ENCODE measurements around the gene AUTS2. TPM values are rescaled to one million over a fixed set of nuclear protein-coding genes. Genes with fewer than 3 reads are reported as not detected.

Gene AUTS2
- total RNA-seq, 1 experiment from 2014 or later, result 2.5 TPM

DNA sequence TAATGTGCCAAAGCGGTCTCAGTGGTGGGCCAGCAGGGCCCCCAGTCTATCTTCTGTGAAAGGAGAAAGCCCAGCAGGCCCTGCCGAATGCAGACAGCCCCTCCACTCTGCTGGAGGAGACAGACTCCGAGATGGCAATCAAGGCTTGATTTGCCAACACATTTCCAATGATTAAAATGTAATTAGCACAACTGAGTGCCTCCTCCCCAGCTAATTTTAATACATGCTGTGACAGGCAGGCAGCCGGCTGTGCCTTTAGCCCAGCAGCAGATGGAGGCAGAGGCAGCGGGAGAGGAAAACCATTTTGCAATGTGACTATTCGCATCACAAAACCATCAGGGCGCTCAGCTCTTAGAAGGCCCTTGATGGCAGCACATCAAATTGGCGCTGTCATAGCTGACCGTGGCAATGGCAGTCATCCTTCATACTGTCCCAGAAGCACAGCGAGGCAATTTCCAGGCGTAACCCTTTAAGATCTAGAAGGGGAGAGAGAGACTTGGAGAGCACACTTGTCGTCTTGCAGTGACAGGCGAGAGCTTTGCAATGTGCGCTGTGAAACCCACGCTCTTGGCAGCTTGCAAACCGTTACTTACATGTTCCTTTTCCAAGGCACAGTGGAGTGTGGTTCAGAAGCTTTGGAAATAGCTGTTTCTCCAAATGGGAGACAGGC is 818.8 kb downstream of the AUTS2 start:
- POLR2A ChIA-PET, result no interaction called here
- H3K9me3 ChIP-seq (ENCODE audit: control insufficient read depth, insufficient read depth, low read depth, low read length), result no peaks in the 10 kb centered on the region
- H3K36me3 ChIP-seq (ENCODE audit: control insufficient read depth, insufficient read depth, low read length), result no peaks in the 10 kb centered on the region
- in situ Hi-C loops (cut with HindIII; ENCODE audit: low pct_unique_long_range_greater_than_20kb, low sequenced_read_pairs), result no loop called here
- no TSS peak for BruUV-seq (replicated peaks)
- ATAC-seq (no peak), DNase-seq (ENCODE audit: low read depth, low spot score) (no peak)
- H3K4me3 ChIP-seq (ENCODE audit: low read depth in 2 of 2, low read length in 2 of 2), result no peak overlapping the region
- H3K4me1 ChIP-seq (ENCODE audit: control insufficient read depth, insufficient read depth, low read length), result no peaks in the 10 kb centered on the region
- TF ChIP-seq TCF7L2 (IDR thresholded peaks at IDR 0.05; ENCODE audit: low read depth, low read length), result no peak
- no peak for TF ChIP-seq POLR2AphosphoS5 (IDR thresholded peaks at IDR 0.05; ENCODE audit: low read depth, low read length)
- TF ChIP-seq, protein P1, sequence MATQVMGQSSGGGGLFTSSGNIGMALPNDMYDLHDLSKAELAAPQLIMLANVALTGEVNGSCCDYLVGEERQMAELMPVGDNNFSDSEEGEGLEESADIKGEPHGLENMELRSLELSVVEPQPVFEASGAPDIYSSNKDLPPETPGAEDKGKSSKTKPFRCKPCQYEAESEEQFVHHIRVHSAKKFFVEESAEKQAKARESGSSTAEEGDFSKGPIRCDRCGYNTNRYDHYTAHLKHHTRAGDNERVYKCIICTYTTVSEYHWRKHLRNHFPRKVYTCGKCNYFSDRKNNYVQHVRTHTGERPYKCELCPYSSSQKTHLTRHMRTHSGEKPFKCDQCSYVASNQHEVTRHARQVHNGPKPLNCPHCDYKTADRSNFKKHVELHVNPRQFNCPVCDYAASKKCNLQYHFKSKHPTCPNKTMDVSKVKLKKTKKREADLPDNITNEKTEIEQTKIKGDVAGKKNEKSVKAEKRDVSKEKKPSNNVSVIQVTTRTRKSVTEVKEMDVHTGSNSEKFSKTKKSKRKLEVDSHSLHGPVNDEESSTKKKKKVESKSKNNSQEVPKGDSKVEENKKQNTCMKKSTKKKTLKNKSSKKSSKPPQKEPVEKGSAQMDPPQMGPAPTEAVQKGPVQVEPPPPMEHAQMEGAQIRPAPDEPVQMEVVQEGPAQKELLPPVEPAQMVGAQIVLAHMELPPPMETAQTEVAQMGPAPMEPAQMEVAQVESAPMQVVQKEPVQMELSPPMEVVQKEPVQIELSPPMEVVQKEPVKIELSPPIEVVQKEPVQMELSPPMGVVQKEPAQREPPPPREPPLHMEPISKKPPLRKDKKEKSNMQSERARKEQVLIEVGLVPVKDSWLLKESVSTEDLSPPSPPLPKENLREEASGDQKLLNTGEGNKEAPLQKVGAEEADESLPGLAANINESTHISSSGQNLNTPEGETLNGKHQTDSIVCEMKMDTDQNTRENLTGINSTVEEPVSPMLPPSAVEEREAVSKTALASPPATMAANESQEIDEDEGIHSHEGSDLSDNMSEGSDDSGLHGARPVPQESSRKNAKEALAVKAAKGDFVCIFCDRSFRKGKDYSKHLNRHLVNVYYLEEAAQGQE (IDR thresholded peaks at IDR 0.05; ENCODE audit: insufficient read depth in 1 of 2, low read depth in 2 of 2, low read length in 1 of 2), result no peak
- TF ChIP-seq, protein P2, sequence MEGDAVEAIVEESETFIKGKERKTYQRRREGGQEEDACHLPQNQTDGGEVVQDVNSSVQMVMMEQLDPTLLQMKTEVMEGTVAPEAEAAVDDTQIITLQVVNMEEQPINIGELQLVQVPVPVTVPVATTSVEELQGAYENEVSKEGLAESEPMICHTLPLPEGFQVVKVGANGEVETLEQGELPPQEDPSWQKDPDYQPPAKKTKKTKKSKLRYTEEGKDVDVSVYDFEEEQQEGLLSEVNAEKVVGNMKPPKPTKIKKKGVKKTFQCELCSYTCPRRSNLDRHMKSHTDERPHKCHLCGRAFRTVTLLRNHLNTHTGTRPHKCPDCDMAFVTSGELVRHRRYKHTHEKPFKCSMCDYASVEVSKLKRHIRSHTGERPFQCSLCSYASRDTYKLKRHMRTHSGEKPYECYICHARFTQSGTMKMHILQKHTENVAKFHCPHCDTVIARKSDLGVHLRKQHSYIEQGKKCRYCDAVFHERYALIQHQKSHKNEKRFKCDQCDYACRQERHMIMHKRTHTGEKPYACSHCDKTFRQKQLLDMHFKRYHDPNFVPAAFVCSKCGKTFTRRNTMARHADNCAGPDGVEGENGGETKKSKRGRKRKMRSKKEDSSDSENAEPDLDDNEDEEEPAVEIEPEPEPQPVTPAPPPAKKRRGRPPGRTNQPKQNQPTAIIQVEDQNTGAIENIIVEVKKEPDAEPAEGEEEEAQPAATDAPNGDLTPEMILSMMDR (IDR thresholded peaks at IDR 0.05), result no peak
- no peak for TF ChIP-seq SIN3A (IDR thresholded peaks at IDR 0.05; ENCODE audit: borderline replicate concordance, insufficient read depth, low read depth, low read length)
- intact Hi-C loops (cut with micrococcal nuclease; ENCODE audit: unreplicated experiment), result no loop called here
- CTCF ChIA-PET, result no interaction called here
- no peak overlapping the region for H3K27ac ChIP-seq (ENCODE audit: low read length)
- no peaks in the 10 kb centered on the region for H3K27me3 ChIP-seq (ENCODE audit: control insufficient read depth, insufficient read depth, low read length)

DNA sequence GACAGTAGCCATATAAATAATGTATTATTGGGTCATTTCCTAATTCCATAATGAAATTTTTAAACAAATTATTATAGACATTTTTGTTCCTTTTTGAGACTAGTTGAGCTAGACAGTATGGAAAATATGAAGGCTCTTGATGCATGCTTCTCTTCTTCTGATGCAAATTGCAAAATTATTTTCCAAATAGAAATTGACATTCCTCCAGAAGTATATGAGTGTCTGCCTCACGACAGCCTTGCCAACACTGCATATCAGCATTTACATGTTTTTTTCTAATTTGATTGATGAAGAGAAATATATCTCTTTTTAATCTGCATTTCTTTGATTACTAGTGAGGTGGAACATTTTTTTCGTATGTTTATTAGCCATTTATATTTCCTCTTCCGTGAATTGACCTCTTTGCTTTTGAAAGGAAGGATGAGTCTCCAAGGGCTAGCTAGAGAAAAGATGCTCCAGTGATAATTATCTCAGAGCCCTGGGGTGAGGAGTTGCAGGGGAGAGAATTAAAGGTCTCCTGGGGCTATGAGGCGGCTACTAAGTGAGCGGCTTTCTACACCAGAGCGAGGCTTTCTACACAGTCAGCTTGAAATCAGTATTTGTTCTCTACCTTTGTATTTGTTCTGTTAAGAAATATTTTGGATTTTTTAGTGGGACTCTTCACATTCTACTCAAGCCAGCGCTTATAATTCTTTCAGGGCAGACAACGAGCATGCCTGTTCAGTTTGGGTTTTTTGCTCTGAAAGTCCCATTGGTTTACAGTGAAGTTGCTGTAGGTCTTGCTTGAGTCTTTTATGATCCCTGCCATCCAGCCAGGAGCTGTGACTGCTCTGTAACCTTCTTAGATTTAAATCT is 821.5 kb downstream of the AUTS2 start:
- DNase-seq (ENCODE audit: low read depth, low spot score), result no peak
- in situ Hi-C loops (cut with HindIII; ENCODE audit: low pct_unique_long_range_greater_than_20kb, low sequenced_read_pairs) (no loop called here), intact Hi-C loops (cut with micrococcal nuclease; ENCODE audit: unreplicated experiment) (no loop called here)
- Histone ChIP-seq H3K36me3 (ENCODE audit: control insufficient read depth, insufficient read depth, low read length) (no peaks in the 10 kb centered on the region), H3K27ac (ENCODE audit: low read length) (no peak overlapping the region), H3K4me3 (ENCODE audit: low read depth in 2 of 2, low read length in 2 of 2) (no peak overlapping the region), H3K9me3 (ENCODE audit: control insufficient read depth, insufficient read depth, low read depth, low read length) (no peaks in the 10 kb centered on the region), H3K27me3 (ENCODE audit: control insufficient read depth, insufficient read depth, low read length) (no peaks in the 10 kb centered on the region), H3K4me1 (ENCODE audit: control insufficient read depth, insufficient read depth, low read length) (no peaks in the 10 kb centered on the region)
- CTCF ChIA-PET, result no interaction called here
- no peak for ATAC-seq
- POLR2A ChIA-PET, result interaction anchor here (0.6 kb wide), 1 partner anchor 817 kb away, joined by 3 read pairs; no protein-coding TSS in a partner anchor
- TF ChIP-seq SIN3A (IDR thresholded peaks at IDR 0.05; ENCODE audit: borderline replicate concordance, insufficient read depth, low read depth, low read length) (no peak), TCF7L2 (IDR thresholded peaks at IDR 0.05; ENCODE audit: low read depth, low read length) (no peak), POLR2AphosphoS5 (IDR thresholded peaks at IDR 0.05; ENCODE audit: low read depth, low read length) (no peak)
- TF ChIP-seq, protein P2 (IDR thresholded peaks at IDR 0.05), result no peak
- TF ChIP-seq, protein P1 (IDR thresholded peaks at IDR 0.05; ENCODE audit: insufficient read depth in 1 of 2, low read depth in 2 of 2, low read length in 1 of 2), result no peak
- BruUV-seq (replicated peaks), result no TSS peak

Measured in Panc1 (cell line).